BLaER1 treated with 17β-estradiol and CSF1 and Interleukin-3, amounts not matched to agents 10 nM and 100 nM (cell line): ENCODE results near the gene RASSF5.

Source experiments
- H3K27ac ChIP-seq, 11 experiments: shearing (Covaris generic); formaldehyde crosslinking; 2 replicates each; pipeline ENCODE4 v1.8.1; 2022
- H3K27me3 ChIP-seq, 11 experiments: shearing (Covaris generic); formaldehyde crosslinking; 2 replicates each; pipeline ENCODE4 v1.8.1; 2022
- H3K36me3 ChIP-seq, 11 experiments: shearing (Covaris generic); formaldehyde crosslinking; 2 replicates each; pipeline ENCODE4 v1.8.1; 2022
- H3K4me1 ChIP-seq, 10 experiments: shearing (Covaris generic); formaldehyde crosslinking; 2 replicates each; pipeline ENCODE4 v1.8.1; 2022
- H3K4me2 ChIP-seq, 11 experiments: shearing (Covaris generic); formaldehyde crosslinking; 2 replicates each; pipeline ENCODE4 v1.8.1; 2022
- H3K4me3 ChIP-seq, 10 experiments: shearing (Covaris generic); formaldehyde crosslinking; 2 replicates each; pipeline ENCODE4 v1.8.1; 2022
- H3K9ac ChIP-seq, 11 experiments: shearing (Covaris generic); formaldehyde crosslinking; 2 replicates each; pipeline ENCODE4 v1.8.1; 2022
- H3K9me3 ChIP-seq, 11 experiments: shearing (Covaris generic); formaldehyde crosslinking; replicated peaks in 1 of 11; 2 replicates each; pipeline ENCODE4 v1.8.1; 2022
- H4K20me1 ChIP-seq, 11 experiments: shearing (Covaris generic); formaldehyde crosslinking; 2 replicates each; pipeline ENCODE4 v1.8.1; 2022
- Cebpa-rat ChIP-seq, 11 experiments: shearing (Covaris generic); IDR thresholded peaks; 2 replicates each; pipeline ENCODE4 v1.8.1; 2022

Gene RASSF5

DNA sequence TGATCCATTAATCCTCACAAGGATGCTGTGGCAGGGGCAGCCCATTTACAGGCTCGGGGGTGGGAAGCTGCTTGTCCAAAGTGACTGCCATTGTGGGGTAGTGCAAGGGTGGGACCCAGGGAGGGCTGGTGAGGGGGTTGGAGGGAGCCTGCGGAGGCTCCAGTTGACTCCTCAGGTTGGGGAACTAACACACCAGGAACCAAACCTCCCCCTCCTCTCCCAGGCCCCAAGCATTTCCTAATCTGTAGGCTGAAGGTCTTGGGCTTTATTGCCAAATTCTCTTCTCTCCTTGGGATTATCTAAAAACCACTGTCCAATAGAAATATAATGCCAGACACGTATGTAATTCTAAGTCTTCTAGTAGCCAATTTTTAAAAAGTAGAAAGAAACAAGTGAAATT is 18.9 kb upstream of the RASSF5 start:
- H3K27me3 ChIP-seq = no peaks in the 10 kb centered on the region
- peak overlapping the region in 2 of 11 experiments; percentile 71 to 77; a peak in 4 of 22 replicates for H3K4me2 ChIP-seq
- H3K27ac ChIP-seq = no peak overlapping the region
- H3K36me3 ChIP-seq = peaks cover 9 to 94% (median 78%) of the 10 kb centered on the region in 11 experiments; a peak in 18 of 22 replicates
- H4K20me1 ChIP-seq = peaks cover 0 to 93% (median 30%) of the 10 kb centered on the region in 11 experiments; a peak in 13 of 22 replicates
- TF ChIP-seq Cebpa-rat (IDR thresholded peaks at IDR 0.05) = no peak
- no peaks in the 10 kb centered on the region for H3K9me3 ChIP-seq
- no peak overlapping the region for H3K4me3 ChIP-seq
- peak overlapping the region in 4 of 11 experiments; percentile 2 to 41 (median 25); a peak in 4 of 22 replicates for H3K9ac ChIP-seq
- peaks cover 41 to 74% (median 55%) of the 10 kb centered on the region in 10 experiments for H3K4me1 ChIP-seq

DNA sequence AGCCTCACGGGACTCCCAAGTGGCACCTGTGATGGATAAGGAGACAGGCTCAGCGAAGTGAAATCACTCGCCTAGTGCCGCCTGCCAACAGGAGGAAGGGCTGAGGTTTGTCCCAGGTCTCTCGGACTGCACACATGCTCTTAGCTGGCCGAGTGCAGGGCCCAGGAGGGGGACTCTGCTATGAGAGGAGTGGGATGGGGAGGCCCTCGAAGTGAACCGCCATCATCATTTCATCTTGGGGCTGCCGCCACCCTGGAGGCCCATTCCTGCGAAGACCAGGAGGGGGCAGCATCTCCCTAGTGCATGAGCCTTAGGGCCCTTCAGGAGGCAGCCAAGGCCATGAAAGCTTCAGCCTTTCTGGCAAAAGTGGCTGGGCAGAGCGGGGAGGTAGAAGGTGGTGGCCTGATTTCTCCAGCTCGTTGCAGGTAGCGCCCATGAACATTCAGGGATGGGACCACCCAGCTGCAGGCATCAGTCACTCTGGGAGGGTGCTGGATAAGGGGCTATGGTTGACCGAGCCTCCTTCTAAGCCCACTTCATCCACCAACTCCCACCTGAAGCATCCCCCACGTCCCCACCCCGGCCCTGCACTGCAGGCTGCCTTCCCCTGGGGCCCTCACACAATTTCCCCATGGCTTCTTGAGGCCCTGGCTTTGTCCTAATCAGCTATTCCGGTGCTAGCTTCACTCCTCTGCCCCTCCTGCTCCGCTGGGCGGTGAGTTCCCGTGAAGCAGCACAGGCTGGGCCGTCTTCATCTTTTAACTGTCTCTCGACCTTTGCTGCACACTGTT is 17.2 kb upstream of the RASSF5 start:
- peaks cover 9 to 88% (median 71%) of the 10 kb centered on the region in 11 experiments; a peak in 19 of 22 replicates for H3K36me3 ChIP-seq
- peak overlapping the region in 5 of 10 experiments; percentile 3 to 42 (median 10); a peak in 4 of 20 replicates for H3K4me3 ChIP-seq
- H3K27ac ChIP-seq = peak overlapping the region in 7 of 11 experiments; percentile 40 to 65 (median 54); a peak in 14 of 22 replicates
- H4K20me1 ChIP-seq = peaks cover 0 to 99% (median 46%) of the 10 kb centered on the region in 11 experiments; a peak in 15 of 22 replicates
- peak overlapping the region; percentile 79 to 98 (median 95) for H3K4me2 ChIP-seq
- no peak for TF ChIP-seq Cebpa-rat (IDR thresholded peaks at IDR 0.05)
- peaks cover 58 to 91% (median 72%) of the 10 kb centered on the region in 10 experiments for H3K4me1 ChIP-seq
- H3K9me3 ChIP-seq = no peaks in the 10 kb centered on the region
- H3K27me3 ChIP-seq = no peaks in the 10 kb centered on the region
- H3K9ac ChIP-seq = peak overlapping the region in 9 of 11 experiments; percentile 12 to 66 (median 57); a peak in 17 of 22 replicates

DNA sequence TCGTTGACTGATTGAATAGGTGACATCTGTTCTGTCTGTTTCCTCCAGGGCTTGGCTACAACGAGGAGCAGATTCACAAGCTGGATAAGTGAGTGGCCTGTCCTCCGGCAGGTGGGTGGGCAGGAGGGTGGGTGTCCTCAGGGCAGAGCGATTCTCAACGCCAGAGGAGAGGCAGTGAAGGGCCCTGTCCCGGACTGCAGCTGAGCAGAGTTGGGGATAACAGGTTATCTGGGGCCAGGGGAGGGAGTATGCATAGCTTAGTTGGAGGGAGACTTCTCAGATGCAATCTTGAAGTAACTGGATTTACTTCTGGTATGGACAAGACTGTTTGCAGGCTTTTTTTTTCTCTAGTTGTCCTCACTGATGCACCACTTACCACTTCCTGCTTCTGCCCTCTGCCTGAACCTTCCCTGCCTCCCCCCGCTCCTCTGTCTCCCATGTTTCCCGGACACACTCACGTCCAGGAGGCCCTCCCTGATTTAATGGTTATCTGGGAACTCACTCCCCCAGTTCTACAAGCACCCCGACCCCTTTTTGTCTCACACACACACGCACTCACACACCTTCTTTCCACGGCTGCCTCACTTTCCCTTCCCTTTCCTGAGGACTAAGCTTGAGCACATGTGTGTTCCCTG is 16.4 kb upstream of the RASSF5 start:
- Histone ChIP-seq H4K20me1 (peaks cover 0 to 99% (median 52%) of the 10 kb centered on the region in 11 experiments; a peak in 17 of 22 replicates), H3K27ac (peak overlapping the region in 8 of 11 experiments; percentile 40 to 65 (median 54); a peak in 15 of 22 replicates)

DNA sequence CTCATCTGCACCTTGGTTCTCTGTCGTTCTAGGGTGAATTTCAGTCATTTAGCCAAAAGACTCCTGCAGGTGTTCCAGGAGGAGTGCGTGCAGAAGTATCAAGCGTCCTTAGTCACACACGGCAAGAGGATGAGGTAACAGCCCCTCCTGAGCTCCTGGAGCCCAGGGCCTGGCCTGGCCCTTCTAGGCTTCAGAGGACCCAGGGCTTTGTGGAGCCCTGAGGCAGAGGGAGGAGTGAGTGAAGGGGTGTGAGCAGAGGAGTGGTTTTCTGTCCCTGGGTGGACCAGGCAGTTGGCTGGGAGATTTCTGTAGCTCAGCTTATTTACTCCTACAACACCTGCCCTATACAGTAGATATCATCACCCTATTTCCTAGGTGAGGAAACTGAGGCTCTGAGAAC is 15.7 kb upstream of the RASSF5 start:
- H3K9ac ChIP-seq = peak overlapping the region in 5 of 11 experiments; percentile 15 to 66 (median 59); a peak in 6 of 22 replicates
- peaks cover 0 to 83% (median 61%) of the 10 kb centered on the region in 11 experiments; a peak in 19 of 22 replicates for H3K36me3 ChIP-seq
- no peaks in the 10 kb centered on the region for H3K9me3 ChIP-seq
- peak overlapping the region; percentile 79 to 98 (median 95) for H3K4me2 ChIP-seq
- no peak for TF ChIP-seq Cebpa-rat (IDR thresholded peaks at IDR 0.05)
- no peak overlapping the region for H3K4me3 ChIP-seq
- peaks cover 0 to 99% (median 58%) of the 10 kb centered on the region in 11 experiments; a peak in 17 of 22 replicates for H4K20me1 ChIP-seq
- peak overlapping the region in 6 of 11 experiments; percentile 30 to 65 (median 48); a peak in 4 of 22 replicates for H3K27ac ChIP-seq
- peaks cover 73 to 94% (median 83%) of the 10 kb centered on the region in 10 experiments for H3K4me1 ChIP-seq
- H3K27me3 ChIP-seq = no peaks in the 10 kb centered on the region

More for the DNA sequence above, 16.4 kb upstream of the RASSF5 start:
- peaks cover 65 to 94% (median 79%) of the 10 kb centered on the region in 10 experiments for H3K4me1 ChIP-seq
- H3K27me3 ChIP-seq = no peaks in the 10 kb centered on the region
- H3K4me2 ChIP-seq = peak overlapping the region; percentile 79 to 98 (median 95)
- no peak for TF ChIP-seq Cebpa-rat (IDR thresholded peaks at IDR 0.05)
- peaks cover 4 to 83% (median 64%) of the 10 kb centered on the region in 11 experiments; a peak in 19 of 22 replicates for H3K36me3 ChIP-seq
- peak overlapping the region in 10 of 11 experiments; percentile 12 to 66 (median 52); a peak in 17 of 22 replicates for H3K9ac ChIP-seq
- H3K4me3 ChIP-seq = peak overlapping the region in 5 of 10 experiments; percentile 3 to 42 (median 10); a peak in 5 of 20 replicates
- no peaks in the 10 kb centered on the region for H3K9me3 ChIP-seq

DNA sequence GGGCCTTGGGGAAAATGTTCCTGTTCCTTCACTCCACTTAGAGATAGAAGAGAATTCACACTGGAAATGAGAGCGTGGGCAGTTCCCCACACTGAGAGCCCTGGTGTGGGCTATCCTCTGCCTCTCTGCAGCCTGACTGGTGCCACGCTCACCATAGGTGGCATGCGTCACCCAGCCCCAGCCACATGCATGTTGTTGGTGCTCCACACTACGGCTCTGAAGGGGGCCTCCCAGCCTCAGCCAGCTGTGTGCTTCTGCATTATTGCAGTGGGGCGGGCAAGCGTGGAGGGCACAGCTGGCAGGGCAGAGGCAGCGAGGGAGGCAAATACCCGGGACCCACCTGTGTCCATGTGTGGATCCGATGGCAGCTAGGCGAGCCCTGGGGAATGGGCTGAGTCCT is 14.7 kb upstream of the RASSF5 start:
- Histone ChIP-seq H3K27ac (peak overlapping the region in 3 of 11 experiments; percentile 11 to 30 (median 18); a peak in 3 of 22 replicates), H3K27me3 (no peaks in the 10 kb centered on the region), H3K4me3 (no peak overlapping the region; a peak in 1 of 20 replicates), H4K20me1 (peaks cover 0 to 99% (median 58%) of the 10 kb centered on the region in 11 experiments; a peak in 17 of 22 replicates), H3K9me3 (no peaks in the 10 kb centered on the region), H3K4me2 (peak overlapping the region; percentile 79 to 98 (median 95)), H3K36me3 (peaks cover 0 to 83% (median 53%) of the 10 kb centered on the region in 11 experiments; a peak in 19 of 22 replicates), H3K9ac (peak overlapping the region in 5 of 11 experiments; percentile 3 to 60 (median 37); a peak in 5 of 22 replicates), H3K4me1 (peaks cover 82 to 94% (median 83%) of the 10 kb centered on the region in 10 experiments)
- TF ChIP-seq Cebpa-rat (IDR thresholded peaks at IDR 0.05) = no peak

DNA sequence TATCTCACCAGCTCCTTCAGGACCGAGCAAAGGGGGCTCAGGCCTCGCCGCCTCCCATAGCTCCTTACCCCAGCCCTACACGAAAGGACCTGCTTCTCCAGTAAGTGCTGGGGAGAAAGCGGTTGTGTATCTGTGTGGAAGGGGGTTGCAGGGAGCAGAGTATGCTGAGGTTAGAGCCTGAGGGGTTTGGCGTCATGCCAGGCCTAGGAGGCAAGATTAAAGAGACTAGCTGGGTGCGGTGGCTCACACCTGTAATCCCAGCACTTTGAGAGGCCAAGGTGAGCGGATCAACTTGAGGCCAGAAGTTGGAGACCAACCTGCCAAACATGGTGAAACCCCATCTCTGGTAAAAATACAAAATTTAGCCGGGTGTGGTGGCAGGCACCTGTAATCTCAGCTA is 14.1 kb upstream of the RASSF5 start:
- Histone ChIP-seq H3K36me3 (peaks cover 0 to 83% (median 53%) of the 10 kb centered on the region in 11 experiments; a peak in 19 of 22 replicates), H3K27me3 (no peaks in the 10 kb centered on the region), H3K9me3 (no peaks in the 10 kb centered on the region), H3K4me2 (peak overlapping the region; percentile 79 to 98 (median 95)), H4K20me1 (peaks cover 0 to 99% (median 58%) of the 10 kb centered on the region in 11 experiments; a peak in 17 of 22 replicates), H3K9ac (0 out of 22 replicates have a peak overlapping the region, but pooled peaks of 1 of the 11 experiments have one; percentile 47), H3K4me3 (no peak overlapping the region), H3K27ac (0 out of 22 replicates have a peak overlapping the region, but pooled peaks of 2 of the 11 experiments have one; percentile 5 to 30), H3K4me1 (peaks cover 86 to 93% (median 90%) of the 10 kb centered on the region in 10 experiments)
- no peak for TF ChIP-seq Cebpa-rat (IDR thresholded peaks at IDR 0.05)

DNA sequence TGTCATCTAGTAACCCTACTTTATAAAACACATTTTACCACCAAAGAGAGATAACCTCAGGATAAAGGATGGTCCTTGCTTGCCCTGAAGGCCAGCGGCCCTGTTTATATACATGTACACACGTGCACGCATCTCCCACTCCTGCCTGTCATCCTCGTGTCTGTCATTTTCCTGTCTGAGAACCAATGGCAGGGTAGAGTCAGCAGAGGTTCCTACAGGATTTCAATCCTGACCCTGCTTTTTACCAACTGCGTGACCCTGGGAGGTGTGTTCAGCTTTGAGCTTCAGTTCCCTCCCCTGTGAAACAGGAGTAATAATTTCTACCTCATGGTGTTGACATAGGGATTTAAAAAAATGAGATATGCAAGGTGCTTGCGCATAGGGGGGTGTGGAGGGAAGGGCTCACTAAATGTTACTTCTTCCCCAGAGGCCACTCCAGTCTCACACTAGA is 12.3 kb upstream of the RASSF5 start:
- H3K36me3 ChIP-seq = peaks cover 0 to 91% (median 64%) of the 10 kb centered on the region in 11 experiments; a peak in 19 of 22 replicates

More for the DNA sequence above, 12.3 kb upstream of the RASSF5 start:
- H3K4me3 ChIP-seq = peak overlapping the region in 2 of 10 experiments; percentile 27 to 38; a peak in 3 of 20 replicates
- peak overlapping the region in 9 of 11 experiments; percentile 1 to 57 (median 25); a peak in 16 of 22 replicates for H3K9ac ChIP-seq
- H3K9me3 ChIP-seq = no peaks in the 10 kb centered on the region
- H4K20me1 ChIP-seq = peaks cover 0 to 100% (median 58%) of the 10 kb centered on the region in 11 experiments; a peak in 17 of 22 replicates
- H3K27ac ChIP-seq = peak overlapping the region in 7 of 11 experiments; percentile 24 to 61 (median 41); a peak in 9 of 22 replicates
- peak overlapping the region; percentile 79 to 98 (median 95) for H3K4me2 ChIP-seq
- no peak for TF ChIP-seq Cebpa-rat (IDR thresholded peaks at IDR 0.05)
- H3K4me1 ChIP-seq = peaks cover 78 to 92% (median 88%) of the 10 kb centered on the region in 10 experiments
- no peaks in the 10 kb centered on the region for H3K27me3 ChIP-seq
